Neural cell (in vitro differentiated cells): ENCODE results near the gene DNAL4. TPM values are rescaled to one million over a fixed set of nuclear protein-coding genes. Genes with fewer than 3 reads are reported as not detected.

Experiments
- H2AFZ ChIP-seq: fragments of 200-600, 300-800 bp; sonication (generic), shearing (Covaris generic); 2 replicates; pipeline ENCODE4 v1.6.0; 2014; ENCODE audit warnings: low read depth, mild to moderate bottlenecking, antibody characterized with exemption, low read length, moderate library complexity
- H3F3A ChIP-seq: fragments of 200-600 bp; shearing (Covaris generic); 2 replicates; pipeline ENCODE4 v1.6.1; 2016; ENCODE audit warnings: mild to moderate bottlenecking, moderate library complexity, mixed read lengths, antibody characterized with exemption, low read length; ENCODE audit not compliant: insufficient read depth, poor library complexity, severe bottlenecking
- H3K27ac ChIP-seq: fragments of 200-600, 300-800 bp; sonication (generic), shearing (Covaris generic); 2 replicates; pipeline ENCODE4 v1.5.1; 2014; ENCODE audit warnings: mild to moderate bottlenecking, low read length, moderate library complexity
- H3K27me3 ChIP-seq: fragments of 300-800, 200-600 bp; sonication (generic), shearing (Covaris generic); 2 replicates; pipeline ENCODE4 v1.6.0; 2014; ENCODE audit warnings: mild to moderate bottlenecking, low read depth, low read length, moderate library complexity; ENCODE audit not compliant: insufficient read depth
- H3K36me3 ChIP-seq: fragments of 300-800, 200-600 bp; sonication (generic), shearing (Covaris generic); 2 replicates; pipeline ENCODE4 v1.5.1; 2014; ENCODE audit warnings: mild to moderate bottlenecking, antibody characterized with exemption, low read length, moderate library complexity; ENCODE audit not compliant: insufficient read depth
- H3K4me2 ChIP-seq: fragments of 300-800, 200-600 bp; sonication (generic), shearing (Covaris generic); 2 replicates; pipeline ENCODE4 v1.6.0; 2014; ENCODE audit warnings: mild to moderate bottlenecking, low read length
- H3K4me3 ChIP-seq: fragments of 300-800, 200-600 bp; sonication (generic), shearing (Covaris generic); 2 replicates; pipeline ENCODE4 v1.5.1; 2014; ENCODE audit warnings: mild to moderate bottlenecking, low read length, moderate library complexity
- H3K79me2 ChIP-seq: fragments of 200-600 bp; shearing (Covaris generic); replicated peaks from 2 replicates; pipeline ENCODE4 v1.6.0; 2014; ENCODE audit warnings: mild to moderate bottlenecking, low read length, moderate library complexity; ENCODE audit not compliant: insufficient read depth
- H3K9ac ChIP-seq: fragments of 300-800, 200-600 bp; sonication (generic), shearing (Covaris generic); 2 replicates; pipeline ENCODE4 v1.6.1; 2016; ENCODE audit warnings: mild to moderate bottlenecking, low read length, mixed read lengths
- H3K9me2 ChIP-seq: fragments of 200-600 bp; shearing (Covaris generic); 2 replicates; pipeline ENCODE4 v1.6.1; 2016; ENCODE audit warnings: mild to moderate bottlenecking, low read length, mixed read lengths; ENCODE audit not compliant: insufficient read depth
- H3K9me3 ChIP-seq: fragments of 200-600, 300-800 bp; sonication (generic), shearing (Covaris generic); 2 replicates; pipeline ENCODE4 v1.6.1; 2016; ENCODE audit warnings: mild to moderate bottlenecking, mixed run types, low read length, moderate library complexity, mixed read lengths
- H4K20me1 ChIP-seq: fragments of 200-600 bp; shearing (Covaris generic); 2 replicates; pipeline ENCODE4 v1.6.1; 2016; ENCODE audit warnings: mild to moderate bottlenecking, mixed run types; ENCODE audit not compliant: insufficient read depth
- SMC3 ChIP-seq: fragments of 450-650 bp; conservative IDR thresholded peaks from 2 replicates; pipeline ENCODE4 v1.6.1; 2014; ENCODE audit warnings: antibody characterized with exemption, mild to moderate bottlenecking, moderate library complexity; ENCODE audit not compliant: poor library complexity
- polyA plus RNA-seq: library from polyadenylated mRNA; depleted of rRNA; stranded (reverse); fragments of >200 nt; gene quantifications from 2 replicates; pipeline ENCODE4 v1.2.3, GENCODE V29; 2014
- small RNA-seq, 3 experiments: library from RNA; depleted of rRNA; stranded (forward); fragments of <200 nt; gene quantifications; one replicate each; pipeline ENCODE3, GENCODE V24; 2012
- TF ChIP-seq, protein P1 (sequence below): IDR thresholded peaks from 2 replicates; pipeline ENCODE4 v1.6.1; 2012; ENCODE audit warnings: borderline replicate concordance
- TF ChIP-seq, protein P2 (sequence below): fragments of 450-650 bp; IDR thresholded peaks from 2 replicates; pipeline ENCODE4 v1.5.1; 2014; ENCODE audit warnings: antibody characterized with exemption, mild to moderate bottlenecking, moderate library complexity; ENCODE audit not compliant: poor library complexity, severe bottlenecking

DNAL4 gene
- polyA plus RNA-seq, 1 donor from 2014 or later, result 95.0 TPM

DNA sequence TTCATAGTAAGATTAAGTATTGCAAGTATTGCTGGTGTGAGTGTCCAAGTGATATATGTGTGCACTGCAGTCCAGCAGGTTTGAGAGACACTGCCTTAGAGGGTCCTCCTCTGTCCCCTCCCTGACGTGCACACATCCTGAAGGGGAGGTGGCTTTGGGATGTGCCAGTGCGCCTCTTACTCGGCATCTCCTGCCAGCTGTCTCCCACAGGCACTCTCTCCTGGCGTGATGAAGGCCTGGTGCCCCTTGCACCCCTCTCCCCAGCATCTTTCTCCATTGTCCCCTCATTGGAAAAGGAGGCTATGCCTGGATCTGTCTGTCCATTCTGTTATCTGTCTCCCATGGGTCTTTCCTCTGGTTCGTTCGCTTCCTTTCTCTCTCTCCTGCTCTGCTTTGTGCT lies 64.0 kb downstream of the DNAL4 start:
- Histone ChIP-seq H3K4me2 (no peak overlapping the region), H3K9ac (no peak overlapping the region), H3K36me3 (no peaks in the 10 kb centered on the region), H3K27ac (no peak overlapping the region), H3K79me2 (no peaks in the 10 kb centered on the region), H3K9me2 (no peaks in the 10 kb centered on the region), H3K4me3 (no peak overlapping the region), H2AFZ (no peak overlapping the region), H3F3A (no peaks in the 10 kb centered on the region), H3K9me3 (no peaks in the 10 kb centered on the region), H3K27me3 (no peaks in the 10 kb centered on the region), H4K20me1 (no peaks in the 10 kb centered on the region)
- TF ChIP-seq SMC3, result no peak

DNA sequence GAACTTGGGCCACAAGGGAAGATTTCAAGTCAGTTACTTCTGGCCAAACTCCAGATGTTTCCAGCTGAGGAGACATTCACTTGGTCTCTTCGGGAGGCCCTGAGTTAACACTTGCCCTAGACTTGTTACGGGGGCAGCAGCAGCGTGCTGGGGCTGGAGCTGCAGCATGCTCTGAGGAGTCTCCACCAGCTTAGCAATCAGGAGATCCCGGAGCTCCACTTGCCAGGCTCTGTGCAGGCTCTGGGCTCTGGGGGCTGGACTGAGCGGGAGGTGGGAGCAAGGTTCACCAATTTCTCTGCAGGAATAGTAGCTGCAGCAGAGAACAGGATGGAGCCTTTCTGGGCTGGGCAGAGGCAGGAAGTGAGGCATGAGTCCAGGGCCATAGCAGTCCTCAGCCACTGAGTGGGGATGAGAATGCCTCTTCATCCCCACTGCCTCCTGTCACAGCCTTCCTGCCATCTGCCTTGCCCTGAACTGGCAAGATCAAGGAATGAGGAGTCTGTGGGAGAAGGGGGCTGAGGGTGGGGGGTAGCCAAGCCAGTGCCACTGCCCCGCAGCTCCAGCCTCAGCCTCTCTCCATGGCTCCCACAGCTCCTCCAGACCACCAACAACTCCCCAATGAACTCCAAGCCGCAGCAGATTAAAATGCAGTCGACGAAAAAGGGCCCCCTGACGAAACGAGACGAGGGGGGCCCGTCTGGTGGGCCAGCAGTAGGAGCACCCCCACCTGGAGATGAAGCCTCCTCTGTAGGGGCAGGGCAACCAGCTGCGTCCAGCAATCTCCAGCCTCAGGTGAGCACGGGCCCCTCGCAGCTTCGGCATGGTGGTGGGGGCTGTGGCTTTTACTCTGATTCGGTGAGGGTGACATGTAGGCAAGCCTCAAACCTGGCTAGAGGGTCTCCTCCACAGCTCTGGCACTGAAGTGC lies 64.8 kb downstream of the DNAL4 start:
- Histone ChIP-seq H3K27ac (no peak overlapping the region), H3K9me2 (no peaks in the 10 kb centered on the region), H3K4me3 (no peak overlapping the region), H3K9me3 (no peaks in the 10 kb centered on the region), H2AFZ (no peak overlapping the region), H4K20me1 (no peaks in the 10 kb centered on the region), H3F3A (no peaks in the 10 kb centered on the region), H3K27me3 (no peaks in the 10 kb centered on the region), H3K9ac (no peak overlapping the region), H3K36me3 (no peaks in the 10 kb centered on the region), H3K79me2 (no peaks in the 10 kb centered on the region), H3K4me2 (no peak overlapping the region)
- TF ChIP-seq, protein P1, sequence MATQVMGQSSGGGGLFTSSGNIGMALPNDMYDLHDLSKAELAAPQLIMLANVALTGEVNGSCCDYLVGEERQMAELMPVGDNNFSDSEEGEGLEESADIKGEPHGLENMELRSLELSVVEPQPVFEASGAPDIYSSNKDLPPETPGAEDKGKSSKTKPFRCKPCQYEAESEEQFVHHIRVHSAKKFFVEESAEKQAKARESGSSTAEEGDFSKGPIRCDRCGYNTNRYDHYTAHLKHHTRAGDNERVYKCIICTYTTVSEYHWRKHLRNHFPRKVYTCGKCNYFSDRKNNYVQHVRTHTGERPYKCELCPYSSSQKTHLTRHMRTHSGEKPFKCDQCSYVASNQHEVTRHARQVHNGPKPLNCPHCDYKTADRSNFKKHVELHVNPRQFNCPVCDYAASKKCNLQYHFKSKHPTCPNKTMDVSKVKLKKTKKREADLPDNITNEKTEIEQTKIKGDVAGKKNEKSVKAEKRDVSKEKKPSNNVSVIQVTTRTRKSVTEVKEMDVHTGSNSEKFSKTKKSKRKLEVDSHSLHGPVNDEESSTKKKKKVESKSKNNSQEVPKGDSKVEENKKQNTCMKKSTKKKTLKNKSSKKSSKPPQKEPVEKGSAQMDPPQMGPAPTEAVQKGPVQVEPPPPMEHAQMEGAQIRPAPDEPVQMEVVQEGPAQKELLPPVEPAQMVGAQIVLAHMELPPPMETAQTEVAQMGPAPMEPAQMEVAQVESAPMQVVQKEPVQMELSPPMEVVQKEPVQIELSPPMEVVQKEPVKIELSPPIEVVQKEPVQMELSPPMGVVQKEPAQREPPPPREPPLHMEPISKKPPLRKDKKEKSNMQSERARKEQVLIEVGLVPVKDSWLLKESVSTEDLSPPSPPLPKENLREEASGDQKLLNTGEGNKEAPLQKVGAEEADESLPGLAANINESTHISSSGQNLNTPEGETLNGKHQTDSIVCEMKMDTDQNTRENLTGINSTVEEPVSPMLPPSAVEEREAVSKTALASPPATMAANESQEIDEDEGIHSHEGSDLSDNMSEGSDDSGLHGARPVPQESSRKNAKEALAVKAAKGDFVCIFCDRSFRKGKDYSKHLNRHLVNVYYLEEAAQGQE, result no peak
- TF ChIP-seq, protein P2, sequence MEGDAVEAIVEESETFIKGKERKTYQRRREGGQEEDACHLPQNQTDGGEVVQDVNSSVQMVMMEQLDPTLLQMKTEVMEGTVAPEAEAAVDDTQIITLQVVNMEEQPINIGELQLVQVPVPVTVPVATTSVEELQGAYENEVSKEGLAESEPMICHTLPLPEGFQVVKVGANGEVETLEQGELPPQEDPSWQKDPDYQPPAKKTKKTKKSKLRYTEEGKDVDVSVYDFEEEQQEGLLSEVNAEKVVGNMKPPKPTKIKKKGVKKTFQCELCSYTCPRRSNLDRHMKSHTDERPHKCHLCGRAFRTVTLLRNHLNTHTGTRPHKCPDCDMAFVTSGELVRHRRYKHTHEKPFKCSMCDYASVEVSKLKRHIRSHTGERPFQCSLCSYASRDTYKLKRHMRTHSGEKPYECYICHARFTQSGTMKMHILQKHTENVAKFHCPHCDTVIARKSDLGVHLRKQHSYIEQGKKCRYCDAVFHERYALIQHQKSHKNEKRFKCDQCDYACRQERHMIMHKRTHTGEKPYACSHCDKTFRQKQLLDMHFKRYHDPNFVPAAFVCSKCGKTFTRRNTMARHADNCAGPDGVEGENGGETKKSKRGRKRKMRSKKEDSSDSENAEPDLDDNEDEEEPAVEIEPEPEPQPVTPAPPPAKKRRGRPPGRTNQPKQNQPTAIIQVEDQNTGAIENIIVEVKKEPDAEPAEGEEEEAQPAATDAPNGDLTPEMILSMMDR, result no peak

Small RNA genes lying within 50 kb of the gene (small RNA-seq; reads per million reads assigned to genes)
- gene AL021707.8, result 0 to 0.32 (median 0) reads per million in 3 experiments

Other genes with a start within 250 kb of the DNAL4 start
- gene DMC1, start 224.0 kb downstream of the DNAL4 start, polyA plus RNA-seq, result 0.14 TPM in 1 of 2 replicates, not detected in the other
- gene FAM227A, start 137.8 kb downstream of the DNAL4 start, polyA plus RNA-seq, result 14.0 and 16.9 TPM in 2 replicates
- 38.3 and 51.4 TPM in 2 replicates for gene CBY1, start 137.5 kb downstream of the DNAL4 start, polyA plus RNA-seq
- 79.1 and 112 TPM in 2 replicates for gene TOMM22, start 112.2 kb downstream of the DNAL4 start, polyA plus RNA-seq
- 63.5 and 71.3 TPM in 2 replicates for gene JOSD1, start 93.2 kb downstream of the DNAL4 start, polyA plus RNA-seq
- gene GTPBP1, start 88.2 kb downstream of the DNAL4 start, polyA plus RNA-seq, result 31.9 TPM in 2 replicates
- gene SUN2, start 38.1 kb downstream of the DNAL4 start, polyA plus RNA-seq, result 156 and 172 TPM in 2 replicates
- 17.0 and 19.3 TPM in 2 replicates for gene NPTXR, start 49.9 kb upstream of the DNAL4 start, polyA plus RNA-seq
- gene CBX6, start 78.1 kb upstream of the DNAL4 start, polyA plus RNA-seq, result 13.0 and 16.3 TPM in 2 replicates
- not detected in 2 replicates for gene APOBEC3A, start 163.5 kb upstream of the DNAL4 start, polyA plus RNA-seq
- gene APOBEC3B, start 188.2 kb upstream of the DNAL4 start, polyA plus RNA-seq, result not detected in 2 replicates
- gene APOBEC3C, start 220.1 kb upstream of the DNAL4 start, polyA plus RNA-seq, result not detected in 2 replicates
- not detected in 2 replicates for gene APOBEC3D, start 227.0 kb upstream of the DNAL4 start, polyA plus RNA-seq
- not detected in 2 replicates for gene APOBEC3F, start 246.7 kb upstream of the DNAL4 start, polyA plus RNA-seq